ENCODE data around the gene ANXA5.

DNA sequence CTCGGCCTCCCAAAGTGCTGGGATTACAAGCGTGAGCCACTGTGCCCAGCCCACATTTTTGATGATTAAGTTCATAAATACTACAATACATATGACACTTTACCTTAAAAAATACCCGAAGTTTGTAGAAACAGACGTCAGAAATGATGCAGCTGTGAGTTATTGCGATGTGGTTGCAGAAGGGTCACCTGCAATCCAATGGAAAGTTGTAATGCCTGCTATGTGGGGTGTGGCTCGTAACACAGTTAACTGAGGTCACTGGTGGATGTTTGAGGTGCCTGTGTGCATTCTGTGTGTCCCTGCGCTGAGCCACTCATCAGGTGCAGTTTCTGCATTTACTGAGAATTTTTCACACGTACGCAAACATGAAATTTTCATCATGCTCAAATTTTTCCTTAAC, 64.1 kb downstream of the ANXA5 start:
- TF ChIP-seq, protein P1, sequence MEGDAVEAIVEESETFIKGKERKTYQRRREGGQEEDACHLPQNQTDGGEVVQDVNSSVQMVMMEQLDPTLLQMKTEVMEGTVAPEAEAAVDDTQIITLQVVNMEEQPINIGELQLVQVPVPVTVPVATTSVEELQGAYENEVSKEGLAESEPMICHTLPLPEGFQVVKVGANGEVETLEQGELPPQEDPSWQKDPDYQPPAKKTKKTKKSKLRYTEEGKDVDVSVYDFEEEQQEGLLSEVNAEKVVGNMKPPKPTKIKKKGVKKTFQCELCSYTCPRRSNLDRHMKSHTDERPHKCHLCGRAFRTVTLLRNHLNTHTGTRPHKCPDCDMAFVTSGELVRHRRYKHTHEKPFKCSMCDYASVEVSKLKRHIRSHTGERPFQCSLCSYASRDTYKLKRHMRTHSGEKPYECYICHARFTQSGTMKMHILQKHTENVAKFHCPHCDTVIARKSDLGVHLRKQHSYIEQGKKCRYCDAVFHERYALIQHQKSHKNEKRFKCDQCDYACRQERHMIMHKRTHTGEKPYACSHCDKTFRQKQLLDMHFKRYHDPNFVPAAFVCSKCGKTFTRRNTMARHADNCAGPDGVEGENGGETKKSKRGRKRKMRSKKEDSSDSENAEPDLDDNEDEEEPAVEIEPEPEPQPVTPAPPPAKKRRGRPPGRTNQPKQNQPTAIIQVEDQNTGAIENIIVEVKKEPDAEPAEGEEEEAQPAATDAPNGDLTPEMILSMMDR (IDR thresholded peaks at IDR 0.05) = no peak
- no peak for TF ChIP-seq POLR2A (IDR thresholded peaks at IDR 0.05)

Measured in right lobe of liver (tissue), 4 donors.